HG03135 (cell line): Measurements from ENCODE around the gene RPL29.

Experiments used
- ATAC-seq: cut with Tn5 transposase; IDR thresholded peaks from one replicate; pipeline ENCODE4 v1.9.1; 2021; ENCODE audit warnings: mild to moderate bottlenecking, moderate library complexity; ENCODE audit not compliant: unreplicated experiment

RPL29 gene

GRCh38 chr3:51949121-51949520 lies 46.6 kb downstream of the RPL29 start:
- no peak for ATAC-seq

- ATAC-seq: no peak
Measured at GRCh38 chr3:51948016-51948580, 47.6 kb downstream of the RPL29 start.

GRCh38 chr3:51947215-51947900 lies 48.3 kb downstream of the RPL29 start:
- ATAC-seq: no peak

GRCh38 chr3:51946796-51947195 lies 48.9 kb downstream of the RPL29 start:
- ATAC-seq: no peak

- no peak for ATAC-seq
Measured at GRCh38 chr3:51945926-51946705, 49.6 kb downstream of the RPL29 start.

- ATAC-seq: no peak
Measured at GRCh38 chr3:51945031-51945840, 50.5 kb downstream of the RPL29 start.

- no peak for ATAC-seq
Measured at GRCh38 chr3:51944451-51945021, 51.2 kb downstream of the RPL29 start.
